BLaER1 treated with 17β-estradiol and CSF1 and Interleukin-3, amounts not matched to agents 10 nM and 100 nM (cell line): Measurements from ENCODE around the gene MSMO1.

Experiments
- H3K27ac ChIP-seq, 11 experiments: shearing (Covaris generic); formaldehyde crosslinking; 2 replicates each; pipeline ENCODE4 v1.8.1; 2022
- H3K27me3 ChIP-seq, 11 experiments: shearing (Covaris generic); formaldehyde crosslinking; 2 replicates each; pipeline ENCODE4 v1.8.1; 2022
- H3K36me3 ChIP-seq, 11 experiments: shearing (Covaris generic); formaldehyde crosslinking; 2 replicates each; pipeline ENCODE4 v1.8.1; 2022
- H3K4me1 ChIP-seq, 10 experiments: shearing (Covaris generic); formaldehyde crosslinking; 2 replicates each; pipeline ENCODE4 v1.8.1; 2022
- H3K4me2 ChIP-seq, 11 experiments: shearing (Covaris generic); formaldehyde crosslinking; 2 replicates each; pipeline ENCODE4 v1.8.1; 2022
- H3K4me3 ChIP-seq, 10 experiments: shearing (Covaris generic); formaldehyde crosslinking; 2 replicates each; pipeline ENCODE4 v1.8.1; 2022
- H3K9ac ChIP-seq, 11 experiments: shearing (Covaris generic); formaldehyde crosslinking; 2 replicates each; pipeline ENCODE4 v1.8.1; 2022
- H3K9me3 ChIP-seq, 11 experiments: shearing (Covaris generic); formaldehyde crosslinking; replicated peaks in 1 of 11; 2 replicates each; pipeline ENCODE4 v1.8.1; 2022
- H4K20me1 ChIP-seq, 11 experiments: shearing (Covaris generic); formaldehyde crosslinking; 2 replicates each; pipeline ENCODE4 v1.8.1; 2022
- Cebpa-rat ChIP-seq, 11 experiments: shearing (Covaris generic); IDR thresholded peaks; 2 replicates each; pipeline ENCODE4 v1.8.1; 2022

Gene MSMO1

GRCh38 chr4:165355900-165356300 lies 28.4 kb downstream of the MSMO1 start:
- no peak overlapping the region for H3K4me3 ChIP-seq
- no peak overlapping the region for H3K27ac ChIP-seq
- H3K4me2 ChIP-seq: no peak overlapping the region
- no peak for TF ChIP-seq Cebpa-rat (IDR thresholded peaks at IDR 0.05)
- no peak overlapping the region for H3K9ac ChIP-seq
- H3K36me3 ChIP-seq: no peaks in the 10 kb centered on the region
- H3K4me1 ChIP-seq: peaks cover 0 to 54% (median 28%) of the 10 kb centered on the region in 10 experiments; a peak in 15 of 20 replicates
- H3K27me3 ChIP-seq: no peaks in the 10 kb centered on the region
- peaks cover 8 to 17% (median 10%) of the 10 kb centered on the region in 11 experiments; a peak in 21 of 22 replicates for H3K9me3 ChIP-seq
- H4K20me1 ChIP-seq: no peaks in the 10 kb centered on the region

- Histone ChIP-seq H3K4me1 (peaks cover 0 to 67% (median 20%) of the 10 kb centered on the region in 10 experiments; a peak in 14 of 20 replicates), H3K27me3 (no peaks in the 10 kb centered on the region), H3K9ac (peak overlapping the region in 3 of 11 experiments; percentile 3 to 57 (median 14); a peak in 4 of 22 replicates), H3K27ac (peak overlapping the region in 6 of 11 experiments; percentile 0 to 81 (median 64); a peak in 11 of 22 replicates), H3K4me2 (peak overlapping the region in 8 of 11 experiments; percentile 5 to 84 (median 66); a peak in 13 of 22 replicates), H3K4me3 (no peak overlapping the region), H3K36me3 (no peaks in the 10 kb centered on the region), H4K20me1 (no peaks in the 10 kb centered on the region), H3K9me3 (peaks cover 0 to 1% (median 0%) of the 10 kb centered on the region in 11 experiments; a peak in 4 of 22 replicates)
- TF ChIP-seq Cebpa-rat (IDR thresholded peaks at IDR 0.05): no peak
Measured at GRCh38 chr4:165359506-165359905, 32.0 kb downstream of the MSMO1 start.

GRCh38 chr4:165360041-165360695 lies 32.7 kb downstream of the MSMO1 start:
- Histone ChIP-seq H3K9ac (peak overlapping the region in 1 of 11 experiments; percentile 40; a peak in 2 of 22 replicates), H4K20me1 (no peaks in the 10 kb centered on the region), H3K4me3 (no peak overlapping the region), H3K27ac (peak overlapping the region in 7 of 11 experiments; percentile 14 to 81 (median 59); a peak in 12 of 22 replicates), H3K4me1 (peaks cover 0 to 74% (median 20%) of the 10 kb centered on the region in 10 experiments; a peak in 14 of 20 replicates), H3K9me3 (no peaks in the 10 kb centered on the region), H3K27me3 (no peaks in the 10 kb centered on the region), H3K4me2 (peak overlapping the region in 8 of 11 experiments; percentile 21 to 84 (median 67); a peak in 15 of 22 replicates), H3K36me3 (no peaks in the 10 kb centered on the region)
- no peak for TF ChIP-seq Cebpa-rat (IDR thresholded peaks at IDR 0.05)

- Histone ChIP-seq H3K9ac (no peak overlapping the region), H3K27ac (peak overlapping the region in 2 of 11 experiments; percentile 68 to 81; a peak in 2 of 22 replicates), H4K20me1 (no peaks in the 10 kb centered on the region), H3K4me3 (no peak overlapping the region), H3K36me3 (no peaks in the 10 kb centered on the region), H3K9me3 (no peaks in the 10 kb centered on the region), H3K4me2 (peak overlapping the region in 5 of 11 experiments; percentile 2 to 84 (median 73); a peak in 8 of 22 replicates), H3K4me1 (peaks cover 0 to 84% (median 20%) of the 10 kb centered on the region in 10 experiments; a peak in 14 of 20 replicates), H3K27me3 (no peaks in the 10 kb centered on the region)
- TF ChIP-seq Cebpa-rat (IDR thresholded peaks at IDR 0.05): no peak
Measured at GRCh38 chr4:165360985-165361670, 33.7 kb downstream of the MSMO1 start.

- Histone ChIP-seq H4K20me1 (no peaks in the 10 kb centered on the region), H3K36me3 (no peaks in the 10 kb centered on the region), H3K4me1 (peaks cover 0 to 81% (median 20%) of the 10 kb centered on the region in 10 experiments; a peak in 14 of 20 replicates), H3K4me2 (peak overlapping the region in 3 of 11 experiments; percentile 9 to 84 (median 82); a peak in 4 of 22 replicates), H3K4me3 (no peak overlapping the region), H3K9ac (no peak overlapping the region), H3K27me3 (no peaks in the 10 kb centered on the region), H3K9me3 (no peaks in the 10 kb centered on the region), H3K27ac (peak overlapping the region in 1 of 11 experiments; percentile 81; a peak in 1 of 22 replicates)
- TF ChIP-seq Cebpa-rat (IDR thresholded peaks at IDR 0.05): no peak
Measured at GRCh38 chr4:165361810-165362209, 34.3 kb downstream of the MSMO1 start.

- peaks cover 0 to 57% (median 9%) of the 10 kb centered on the region in 10 experiments; a peak in 14 of 20 replicates for H3K4me1 ChIP-seq
- H3K27me3 ChIP-seq: no peaks in the 10 kb centered on the region
- H4K20me1 ChIP-seq: no peaks in the 10 kb centered on the region
- no peak overlapping the region for H3K4me3 ChIP-seq
- H3K27ac ChIP-seq: no peak overlapping the region
- H3K9ac ChIP-seq: no peak overlapping the region
- TF ChIP-seq Cebpa-rat (IDR thresholded peaks at IDR 0.05): no peak
- H3K9me3 ChIP-seq: no peaks in the 10 kb centered on the region
- H3K36me3 ChIP-seq: no peaks in the 10 kb centered on the region
- H3K4me2 ChIP-seq: peak overlapping the region in 4 of 11 experiments; percentile 15 to 73 (median 32); a peak in 7 of 22 replicates
Measured at GRCh38 chr4:165364452-165365080, 37.1 kb downstream of the MSMO1 start.

- H3K4me2 ChIP-seq: no peak overlapping the region
- no peak overlapping the region for H3K9ac ChIP-seq
- peaks cover 0 to 33% (median 0%) of the 10 kb centered on the region in 10 experiments; a peak in 6 of 20 replicates for H3K4me1 ChIP-seq
Measured at GRCh38 chr4:165367040-165367439, 39.6 kb downstream of the MSMO1 start.

GRCh38 chr4:165368114-165368513 lies 40.6 kb downstream of the MSMO1 start:
- no peaks in the 10 kb centered on the region for H3K36me3 ChIP-seq
- H3K4me2 ChIP-seq: no peak overlapping the region
- TF ChIP-seq Cebpa-rat (IDR thresholded peaks at IDR 0.05): no peak
- H3K9me3 ChIP-seq: no peaks in the 10 kb centered on the region
- H3K27me3 ChIP-seq: no peaks in the 10 kb centered on the region
- no peak overlapping the region for H3K9ac ChIP-seq
- H3K4me1 ChIP-seq: peaks cover 0 to 26% (median 0%) of the 10 kb centered on the region in 10 experiments; a peak in 6 of 20 replicates
- no peak overlapping the region for H3K27ac ChIP-seq
- no peaks in the 10 kb centered on the region for H4K20me1 ChIP-seq
- no peak overlapping the region for H3K4me3 ChIP-seq

More at GRCh38 chr4:165367040-165367439, 39.6 kb downstream of the MSMO1 start:
- no peaks in the 10 kb centered on the region for H4K20me1 ChIP-seq
- H3K27ac ChIP-seq: no peak overlapping the region
- H3K36me3 ChIP-seq: no peaks in the 10 kb centered on the region
- no peaks in the 10 kb centered on the region for H3K27me3 ChIP-seq
- H3K4me3 ChIP-seq: no peak overlapping the region
- no peak for TF ChIP-seq Cebpa-rat (IDR thresholded peaks at IDR 0.05)
- no peaks in the 10 kb centered on the region for H3K9me3 ChIP-seq
